Neural cell (in vitro differentiated cells): Measurements from ENCODE around the gene GBP4.

Source experiments
- EP300 ChIP-seq: fragments of 450-650 bp; conservative IDR thresholded peaks from 2 replicates; pipeline ENCODE4 v1.6.1; 2014; ENCODE audit warnings: antibody characterized with exemption, mild to moderate bottlenecking, moderate library complexity; ENCODE audit not compliant: poor library complexity, severe bottlenecking
- EZH2 ChIP-seq: fragments of 200-600, 300-800 bp; shearing (Covaris generic), sonication (generic); IDR thresholded peaks from 2 replicates; pipeline ENCODE4 v1.6.1; 2014; ENCODE audit warnings: antibody characterized with exemption, low read length, borderline replicate concordance, mild to moderate bottlenecking; ENCODE audit not compliant: insufficient read depth, poor library complexity, severe bottlenecking
- POLR2AphosphoS5 ChIP-seq: IDR thresholded peaks from 2 replicates; pipeline ENCODE4 v1.6.1; 2012
- TF ChIP-seq, protein P1 (sequence below): fragments of 450-650 bp; IDR thresholded peaks from 2 replicates; pipeline ENCODE4 v1.5.1; 2014; ENCODE audit warnings: antibody characterized with exemption, mild to moderate bottlenecking, moderate library complexity; ENCODE audit not compliant: poor library complexity, severe bottlenecking
- TF ChIP-seq, protein P2 (sequence below): IDR thresholded peaks from 2 replicates; pipeline ENCODE4 v1.6.1; 2012; ENCODE audit warnings: borderline replicate concordance

DNA sequence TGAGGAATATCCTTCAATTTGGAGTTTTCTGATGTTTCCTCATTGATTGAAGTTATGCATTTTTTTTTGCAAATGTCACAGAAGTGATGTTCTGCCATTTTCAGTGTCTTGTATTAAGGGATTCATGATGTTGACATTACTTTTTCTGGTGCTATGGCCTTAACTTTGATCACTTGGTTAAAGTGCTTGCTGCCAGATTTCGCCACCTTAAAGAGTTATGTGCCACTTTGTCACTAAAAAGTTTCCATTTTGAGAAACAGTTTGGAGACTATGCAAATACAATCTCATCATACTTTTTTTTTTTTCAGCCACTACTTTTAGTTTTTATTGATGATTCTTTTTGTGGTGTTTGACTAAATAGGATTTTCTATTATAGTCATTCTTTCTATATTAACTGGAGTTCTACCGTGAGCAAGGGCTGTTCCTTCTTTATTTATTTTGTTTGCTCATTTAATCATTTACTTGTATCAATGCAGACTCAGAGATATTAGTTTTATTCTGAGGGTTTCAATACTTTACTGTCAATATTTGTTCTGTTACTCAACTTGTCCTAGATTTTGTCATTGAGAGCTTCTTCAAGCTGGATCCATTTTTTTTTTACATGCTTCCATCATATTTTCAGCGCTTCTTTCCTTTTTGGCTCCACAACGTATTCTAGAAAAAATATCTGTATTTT is 26.1 kb downstream of the GBP4 start:
- TF ChIP-seq, protein P1, sequence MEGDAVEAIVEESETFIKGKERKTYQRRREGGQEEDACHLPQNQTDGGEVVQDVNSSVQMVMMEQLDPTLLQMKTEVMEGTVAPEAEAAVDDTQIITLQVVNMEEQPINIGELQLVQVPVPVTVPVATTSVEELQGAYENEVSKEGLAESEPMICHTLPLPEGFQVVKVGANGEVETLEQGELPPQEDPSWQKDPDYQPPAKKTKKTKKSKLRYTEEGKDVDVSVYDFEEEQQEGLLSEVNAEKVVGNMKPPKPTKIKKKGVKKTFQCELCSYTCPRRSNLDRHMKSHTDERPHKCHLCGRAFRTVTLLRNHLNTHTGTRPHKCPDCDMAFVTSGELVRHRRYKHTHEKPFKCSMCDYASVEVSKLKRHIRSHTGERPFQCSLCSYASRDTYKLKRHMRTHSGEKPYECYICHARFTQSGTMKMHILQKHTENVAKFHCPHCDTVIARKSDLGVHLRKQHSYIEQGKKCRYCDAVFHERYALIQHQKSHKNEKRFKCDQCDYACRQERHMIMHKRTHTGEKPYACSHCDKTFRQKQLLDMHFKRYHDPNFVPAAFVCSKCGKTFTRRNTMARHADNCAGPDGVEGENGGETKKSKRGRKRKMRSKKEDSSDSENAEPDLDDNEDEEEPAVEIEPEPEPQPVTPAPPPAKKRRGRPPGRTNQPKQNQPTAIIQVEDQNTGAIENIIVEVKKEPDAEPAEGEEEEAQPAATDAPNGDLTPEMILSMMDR: no peak
- TF ChIP-seq POLR2AphosphoS5 (no peak), EZH2 (no peak), EP300 (no peak)
- TF ChIP-seq, protein P2, sequence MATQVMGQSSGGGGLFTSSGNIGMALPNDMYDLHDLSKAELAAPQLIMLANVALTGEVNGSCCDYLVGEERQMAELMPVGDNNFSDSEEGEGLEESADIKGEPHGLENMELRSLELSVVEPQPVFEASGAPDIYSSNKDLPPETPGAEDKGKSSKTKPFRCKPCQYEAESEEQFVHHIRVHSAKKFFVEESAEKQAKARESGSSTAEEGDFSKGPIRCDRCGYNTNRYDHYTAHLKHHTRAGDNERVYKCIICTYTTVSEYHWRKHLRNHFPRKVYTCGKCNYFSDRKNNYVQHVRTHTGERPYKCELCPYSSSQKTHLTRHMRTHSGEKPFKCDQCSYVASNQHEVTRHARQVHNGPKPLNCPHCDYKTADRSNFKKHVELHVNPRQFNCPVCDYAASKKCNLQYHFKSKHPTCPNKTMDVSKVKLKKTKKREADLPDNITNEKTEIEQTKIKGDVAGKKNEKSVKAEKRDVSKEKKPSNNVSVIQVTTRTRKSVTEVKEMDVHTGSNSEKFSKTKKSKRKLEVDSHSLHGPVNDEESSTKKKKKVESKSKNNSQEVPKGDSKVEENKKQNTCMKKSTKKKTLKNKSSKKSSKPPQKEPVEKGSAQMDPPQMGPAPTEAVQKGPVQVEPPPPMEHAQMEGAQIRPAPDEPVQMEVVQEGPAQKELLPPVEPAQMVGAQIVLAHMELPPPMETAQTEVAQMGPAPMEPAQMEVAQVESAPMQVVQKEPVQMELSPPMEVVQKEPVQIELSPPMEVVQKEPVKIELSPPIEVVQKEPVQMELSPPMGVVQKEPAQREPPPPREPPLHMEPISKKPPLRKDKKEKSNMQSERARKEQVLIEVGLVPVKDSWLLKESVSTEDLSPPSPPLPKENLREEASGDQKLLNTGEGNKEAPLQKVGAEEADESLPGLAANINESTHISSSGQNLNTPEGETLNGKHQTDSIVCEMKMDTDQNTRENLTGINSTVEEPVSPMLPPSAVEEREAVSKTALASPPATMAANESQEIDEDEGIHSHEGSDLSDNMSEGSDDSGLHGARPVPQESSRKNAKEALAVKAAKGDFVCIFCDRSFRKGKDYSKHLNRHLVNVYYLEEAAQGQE: no peak
